Iris pigment epithelial cell (primary cell): ENCODE data around the gene CCNYL1.
"Not testable (repeated sequence)": the region's sequence is repeated elsewhere in the genome, so short reads cannot be mapped to it uniquely, and the experiment has no call there.

ENCODE experiments used
- DNase-seq: peaks from one replicate; pipeline ENCODE4 v3.0.0-alpha.2; 2011; ENCODE audit warnings: low read depth

Gene CCNYL1

GRCh38 chr2:207697411-207697810, 14.0 kb upstream of the CCNYL1 start:
- no peak for DNase-seq

- no peak for DNase-seq
Measured at GRCh38 chr2:207698301-207698700, 13.1 kb upstream of the CCNYL1 start.

GRCh38 chr2:207704078-207704477, 7.4 kb upstream of the CCNYL1 start:
- no peak for DNase-seq

GRCh38 chr2:207704671-207705070, 6.8 kb upstream of the CCNYL1 start:
- no peak for DNase-seq

- DNase-seq = no peak
Measured at GRCh38 chr2:207706936-207707860, 4.2 kb upstream of the CCNYL1 start.

GRCh38 chr2:207711750-207712530, 500 bp downstream of the CCNYL1 start:
- peak; percentile 43 for DNase-seq

- DNase-seq = no peak
Measured at GRCh38 chr2:207716056-207716455, 4.6 kb downstream of the CCNYL1 start.

GRCh38 chr2:207718521-207718920, 7.1 kb downstream of the CCNYL1 start:
- no peak for DNase-seq

- no peak for DNase-seq
Measured at GRCh38 chr2:207719008-207719407, 7.6 kb downstream of the CCNYL1 start.

- not testable (repeated sequence) for DNase-seq
Measured at GRCh38 chr2:207719655-207720054, 8.2 kb downstream of the CCNYL1 start.

- DNase-seq = no peak
Measured at GRCh38 chr2:207720517-207721187, 9.2 kb downstream of the CCNYL1 start.

GRCh38 chr2:207722773-207723424, 11.5 kb downstream of the CCNYL1 start:
- DNase-seq = no peak

GRCh38 chr2:207723425-207723787, 12.0 kb downstream of the CCNYL1 start:
- not testable (repeated sequence) for DNase-seq

GRCh38 chr2:207724113-207724512, 12.7 kb downstream of the CCNYL1 start:
- DNase-seq = no peak

- DNase-seq = peak; percentile 29
Measured at GRCh38 chr2:207725873-207726578, 14.6 kb downstream of the CCNYL1 start.

- peak; percentile 61 for DNase-seq
Measured at GRCh38 chr2:207727261-207727660, 15.8 kb downstream of the CCNYL1 start.

- DNase-seq = no peak
Measured at GRCh38 chr2:207729465-207729998, 18.1 kb downstream of the CCNYL1 start.

GRCh38 chr2:207731138-207731537, 19.7 kb downstream of the CCNYL1 start:
- no peak for DNase-seq

GRCh38 chr2:207733597-207734240, 22.3 kb downstream of the CCNYL1 start:
- no peak for DNase-seq

GRCh38 chr2:207734264-207734635, 22.8 kb downstream of the CCNYL1 start:
- DNase-seq = peak; percentile 69
